GM12878 (cell line): ENCODE data around the gene ELOVL5. TPM values are rescaled to one million over a fixed set of nuclear protein-coding genes. Genes with fewer than 3 reads are reported as not detected.
A peak's percentile ranks its signal among the peaks of the same experiment; 100 is the strongest.

Experiments
- ATAC-seq: fragments of 200-7000 bp; cut with Tn5 transposase; 3 replicates; pipeline ENCODE4 v1.9.1; 2020; ENCODE audit warnings: mild to moderate bottlenecking, moderate library complexity
- BruUV-seq: library from RNA; stranded (reverse); fragments of 400-500 nt; replicated peaks from 2 replicates; lab custom pipeline; 2021; lab: Mats Ljungman, UMichigan
- CTCF ChIA-PET: fragments of 300-600 bp; sonication (Branson Sonifier 250); formaldehyde crosslinking; extraction: SDS; loops from one replicate; lab custom pipeline; 2021; ENCODE audit warnings: inconsistent platforms; lab: Yijun Ruan, JAX
- POLR2A ChIA-PET: fragments of 350-600 bp; formaldehyde crosslinking; extraction: SDS; loops from one replicate; lab custom pipeline; 2021; ENCODE audit warnings: inconsistent platforms; lab: Charles Lee
- RAD21 ChIA-PET: fragments of 300-600 bp; sonication (Branson Sonifier 250); formaldehyde crosslinking; loops from one replicate; lab custom pipeline; 2023; ENCODE audit warnings: antibody characterized with exemption; ENCODE audit not compliant: unreplicated experiment; lab: Charles Lee
- SMC1A ChIA-PET: fragments of 300-600 bp; sonication (Branson Sonifier 250); formaldehyde crosslinking; loops from one replicate; lab custom pipeline; 2023; ENCODE audit not compliant: unreplicated experiment, uncharacterized antibody; lab: Charles Lee
- DNase-seq: peaks from one replicate; pipeline ENCODE4 v3.0.0-alpha.2; 2011; ENCODE audit warnings: low read depth, low spot score
- FAIRE-seq: peaks from 3 replicates; lab custom pipeline; 2011; peaks lifted over from hg19 to GRCh38; lab: Jason Lieb, UNC
- H2AFZ ChIP-seq: 2 replicates; pipeline ENCODE4 v1.6.0; 2011; ENCODE audit warnings: low read depth, low read length, control low read depth; ENCODE audit not compliant: control insufficient read depth
- H3K27ac ChIP-seq: 2 replicates; pipeline ENCODE4 v1.5.1; 2011; ENCODE audit warnings: control low read depth; ENCODE audit not compliant: control insufficient read depth, insufficient read depth
- H3K27me3 ChIP-seq, 2 experiments: replicated peaks in 1 of 2; 2 replicates each; pipeline versions ENCODE4 v1.6.0 to v1.6.1; 2011; ENCODE audit warnings: low read length in 1 of 2; ENCODE audit not compliant: control insufficient read depth in 2 of 2, insufficient read depth in 2 of 2
- H3K36me3 ChIP-seq, 2 experiments: 2 replicates each; pipeline ENCODE4 v1.5.1; 2011; ENCODE audit warnings: low read length in 1 of 2; ENCODE audit not compliant: control insufficient read depth in 2 of 2, insufficient read depth in 2 of 2
- H3K4me1 ChIP-seq: 2 replicates; pipeline ENCODE4 v1.6.1; 2011; ENCODE audit warnings: mild to moderate bottlenecking, low read length, moderate library complexity, mixed read lengths; ENCODE audit not compliant: control insufficient read depth, insufficient read depth
- H3K4me2 ChIP-seq: 2 replicates; pipeline ENCODE4 v1.6.0; 2011; ENCODE audit warnings: control low read depth; ENCODE audit not compliant: control insufficient read depth, insufficient read depth
- H3K4me3 ChIP-seq: fragments of 200-600 bp; sonication (generic); 2 replicates; pipeline ENCODE4 v1.5.1; 2016
- H3K79me2 ChIP-seq: 2 replicates; pipeline ENCODE4 v1.6.0; 2011; ENCODE audit warnings: low read length; ENCODE audit not compliant: control insufficient read depth, insufficient read depth
- H3K9ac ChIP-seq: 2 replicates; pipeline ENCODE4 v1.8.0; 2011; ENCODE audit warnings: low read length, control low read depth, mixed read lengths; ENCODE audit not compliant: control insufficient read depth, insufficient read depth
- H3K9me3 ChIP-seq: replicated peaks from 3 replicates; pipeline ENCODE4 v1.5.1; 2011; ENCODE audit warnings: mild to moderate bottlenecking, low read length; ENCODE audit not compliant: control insufficient read depth, insufficient read depth
- H4K20me1 ChIP-seq: 2 replicates; pipeline ENCODE4 v1.6.0; 2011; ENCODE audit not compliant: control insufficient read depth, insufficient read depth
- ASH2L ChIP-seq: fragments of 300-600, 200-600 bp; sonication (generic); IDR thresholded peaks from 2 replicates; pipeline ENCODE4 v1.6.1; 2017; ENCODE audit warnings: low read depth, mild to moderate bottlenecking, borderline replicate concordance
- CBFB ChIP-seq: IDR thresholded peaks from 2 replicates; pipeline ENCODE4 v1.6.1; 2016; ENCODE audit warnings: antibody characterized with exemption, low read depth
- DPF2 ChIP-seq: fragments of 450-650 bp; IDR thresholded peaks from 2 replicates; pipeline ENCODE4 v1.6.1; 2017; ENCODE audit warnings: mild to moderate bottlenecking
- FOXM1 ChIP-seq: IDR thresholded peaks from 2 replicates; pipeline ENCODE4 v1.6.1; 2012; ENCODE audit warnings: low read depth, mild to moderate bottlenecking, inconsistent platforms, low read length, moderate library complexity
- MYC ChIP-seq: IDR thresholded peaks from 2 replicates; pipeline ENCODE4 v1.6.1; 2011; ENCODE audit warnings: mild to moderate bottlenecking, low read length, moderate library complexity, inconsistent platforms; ENCODE audit not compliant: insufficient read depth, insufficient replicate concordance, insufficient read length, severe bottlenecking
- NR2F1 ChIP-seq: fragments of 450-650 bp; conservative IDR thresholded peaks from 2 replicates; pipeline ENCODE4 v1.6.1; 2017; ENCODE audit warnings: mild to moderate bottlenecking
- RCOR1 ChIP-seq: conservative IDR thresholded peaks from 2 replicates; pipeline ENCODE4 v1.6.1; 2012; ENCODE audit warnings: low read depth, low read length, improper control_type of control experiment
- SRF ChIP-seq, 2 experiments: IDR thresholded peaks; 2 replicates each; pipeline ENCODE4 v1.6.1; 2011; ENCODE audit warnings: low read depth in 2 of 2, low read length in 2 of 2, mild to moderate bottlenecking in 1 of 2, moderate library complexity in 1 of 2
- TARDBP ChIP-seq: IDR thresholded peaks from 2 replicates; pipeline ENCODE4 v1.6.1; 2016; ENCODE audit warnings: borderline replicate concordance
- TCF12 ChIP-seq: IDR thresholded peaks from 2 replicates; pipeline ENCODE4 v1.6.1; 2011; ENCODE audit warnings: low read depth, mild to moderate bottlenecking, low read length
- TCF3 ChIP-seq: IDR thresholded peaks from 2 replicates; pipeline ENCODE4 v1.6.1; 2012; ENCODE audit warnings: low read depth, mild to moderate bottlenecking, low read length, borderline replicate concordance; ENCODE audit not compliant: insufficient read depth
- ZNF24 ChIP-seq: fragments of 450-650 bp; IDR thresholded peaks from 2 replicates; pipeline ENCODE4 v1.6.1; 2017; ENCODE audit warnings: antibody characterized with exemption, mild to moderate bottlenecking
- WGBS: methylation state at CpG from one replicate; pipeline ENCODE4 v1.1.6; 2016; ENCODE audit warnings: low lambda C conversion rate; ENCODE audit not compliant: insufficient replicate concordance, insufficient coverage; ENCODE audit errors: missing lambda C conversion rate; 5-methylcytosine and 5-hydroxymethylcytosine counted together
- in situ Hi-C: fragments of 300-500 bp; cut with MboI; formaldehyde crosslinking; loops from 9 replicates; pipeline ENCODE4 v1.14.3; 2018; ENCODE audit warnings: mixed read lengths
- intact Hi-C: fragments of 100-400 bp; cut with micrococcal nuclease; formaldehyde crosslinking; loops from one replicate; pipeline ENCODE4 v1.14.2; 2022; ENCODE audit not compliant: unreplicated experiment
- polyA plus RNA-seq, 11 experiments: library from polyadenylated mRNA; depleted of rRNA in 4 of 11; unstranded in 6 of 11; stranded (reverse) in 5 of 11; fragments of >200 nt; fragmentation: Nextera tagmentation in 4 of 11; fragmentation: Illumina TruSeq in 1 of 11; extraction: Ambion mirVana in 4 of 11; extraction: Trizol in 1 of 11; gene quantifications; 1 replicate in 1 of 11; 2 replicates in 10 of 11; pipeline versions ENCODE4 v1.2.1 to v1.2.3, GENCODE V29; 2011 to 2016; ENCODE audit warnings: inconsistent platforms in 2 of 11, missing spikeins in 2 of 11, low read depth in 1 of 11
- total RNA-seq, 4 experiments: library from RNA; depleted of rRNA in 3 of 4; stranded (reverse); fragments of >200 nt in 3 of 4; fragmentation: Illumina TruSeq in 1 of 4; extraction: Trizol in 1 of 4; gene quantifications; 2 replicates each; pipeline versions ENCODE4 v1.2.1 to v1.2.3, GENCODE V29; 2013 to 2021
- TF ChIP-seq, protein P1 (sequence below): fragments of 450-650 bp; formaldehyde crosslinking; IDR thresholded peaks from 2 replicates; pipeline ENCODE4 v1.4.0; 2020; ENCODE audit warnings: mild to moderate bottlenecking, moderate library complexity

Gene ELOVL5
- total and polyA plus RNA-seq, 10 of the 15 experiments (the other 5 are each of a cell fraction or from before 2014, with no cell fraction given) = 156 to 241 (median 196) TPM

- TF ChIP-seq NR2F1 (peak; percentile 53; the same call in 1 of the 2 replicates), TCF3 (no peak), RCOR1 (no peak), ASH2L (no peak)
- no peaks in the 10 kb centered on the region for H3K9me3 ChIP-seq
- POLR2A ChIA-PET = interaction anchor here (0.6 to 1.8 kb wide), 8 partner anchors 11 to 167 kb away, joined by 3 to 14 read pairs (median 4); no protein-coding TSS in a partner anchor
- H2AFZ ChIP-seq = no peak overlapping the region
- FAIRE-seq (no peak), DNase-seq (no peak), ATAC-seq (0 out of 3 replicates have a peak, but pooled peaks have one; percentile 7)
- RAD21 ChIA-PET = interaction anchor here (1.0 to 2.2 kb wide), 5 partner anchors 8 to 95 kb away, joined by 3 to 9 read pairs (median 4); no protein-coding TSS in a partner anchor
- peaks cover 4% of the 10 kb centered on the region; the same call in 1 of the 2 replicates for H3K4me1 ChIP-seq
- intact Hi-C loops = no loop called here
- no peak overlapping the region for H3K27ac ChIP-seq
- in situ Hi-C loops = no loop called here
- BruUV-seq = no TSS peak
- SMC1A ChIA-PET = interaction anchor here (0.7 to 2.1 kb wide), 12 partner anchors 8 to 66 kb away, joined by 3 to 6 read pairs (median 5); no protein-coding TSS in a partner anchor
- H3K9ac ChIP-seq = no peak overlapping the region
- H4K20me1 ChIP-seq = no peaks in the 10 kb centered on the region
- no peak overlapping the region for H3K4me3 ChIP-seq
- peaks cover 0 to 6% of the 10 kb centered on the region in 2 experiments; a peak in 3 of 4 replicates for H3K36me3 ChIP-seq
- H3K27me3 ChIP-seq = no peaks in the 10 kb centered on the region
- H3K4me2 ChIP-seq = no peak overlapping the region
- CTCF ChIA-PET = interaction anchor here (0.8 to 2.2 kb wide), 4 partner anchors 13 to 121 kb away, joined by 3 to 8 read pairs (median 6); no protein-coding TSS in a partner anchor
- H3K79me2 ChIP-seq = peaks cover 52% of the 10 kb centered on the region
Measured at GRCh38 chr6:53316142-53316541, 32.6 kb downstream of the ELOVL5 start.

DNA sequence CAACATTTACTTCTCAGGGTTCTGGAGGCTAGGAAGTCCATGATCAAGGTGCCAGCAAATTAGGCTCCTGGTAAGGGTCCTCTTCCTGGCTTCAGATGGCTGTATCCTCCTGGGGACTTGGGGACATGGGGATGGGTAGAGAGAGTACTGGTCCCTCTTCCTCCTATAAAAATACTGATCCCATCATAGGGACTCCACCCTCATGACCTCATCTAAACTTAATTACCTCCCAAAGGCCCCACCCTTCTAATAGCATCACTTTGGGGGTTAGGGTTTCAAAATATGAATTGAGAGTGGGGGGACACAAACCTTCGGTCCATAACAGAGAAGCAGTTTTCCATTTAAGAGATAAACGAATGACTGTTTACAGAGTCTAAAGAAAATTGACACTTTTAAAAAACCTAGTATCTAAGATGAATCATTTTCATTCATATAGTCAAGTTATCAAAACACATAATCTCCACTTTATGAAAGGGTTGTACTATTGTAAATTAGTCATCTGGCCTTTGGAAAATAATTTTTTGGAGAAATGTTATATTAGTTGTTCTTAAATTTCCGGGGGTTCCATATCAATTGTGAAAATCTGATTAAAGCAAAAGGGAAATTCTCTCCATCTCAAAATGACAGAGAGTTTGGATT, 33.5 kb downstream of the ELOVL5 start:
- H3K9me3 ChIP-seq = no peaks in the 10 kb centered on the region
- RAD21 ChIA-PET = interaction anchor here (0.9 to 2.2 kb wide), 8 partner anchors 20 to 96 kb away, joined by 3 to 9 read pairs (median 5); no protein-coding TSS in a partner anchor
- POLR2A ChIA-PET = interaction anchor here (1.0 to 1.8 kb wide), 5 partner anchors 22 to 32 kb away, joined by 3 to 14 read pairs (median 5); no protein-coding TSS in a partner anchor
- DNase-seq = no peak
- H3K4me2 ChIP-seq = no peak overlapping the region
- peaks cover 0 to 2% of the 10 kb centered on the region in 2 experiments; a peak in 3 of 4 replicates for H3K36me3 ChIP-seq
- FAIRE-seq = no peak
- CTCF ChIA-PET = interaction anchor here (0.8 to 2.2 kb wide), 6 partner anchors 9 to 122 kb away, joined by 3 to 8 read pairs (median 4); no protein-coding TSS in a partner anchor
- ATAC-seq = no peak
- H3K4me3 ChIP-seq = no peak overlapping the region
- intact Hi-C loops (no loop called here), in situ Hi-C loops (no loop called here)
- H4K20me1 ChIP-seq = no peaks in the 10 kb centered on the region
- 67% methylated on average over 3 of the region's 3 CpGs for WGBS
- peaks cover 57% of the 10 kb centered on the region for H3K79me2 ChIP-seq
- H3K27ac ChIP-seq = no peak overlapping the region
- SMC1A ChIA-PET = interaction anchor here (0.6 to 9.2 kb wide), 13 partner anchors 9 to 127 kb away, joined by 3 to 135 read pairs (median 6); no protein-coding TSS in a partner anchor
- H3K4me1 ChIP-seq = peaks cover 13% of the 10 kb centered on the region
- H2AFZ ChIP-seq = no peak overlapping the region
- H3K27me3 ChIP-seq = no peaks in the 10 kb centered on the region
- H3K9ac ChIP-seq = no peak overlapping the region
- BruUV-seq = no TSS peak
- TF ChIP-seq SRF (IDR thresholded peaks at IDR 0.05; ENCODE audit: low read depth in 2 of 2, low read length in 2 of 2) = no peak
- TF ChIP-seq, protein P1, sequence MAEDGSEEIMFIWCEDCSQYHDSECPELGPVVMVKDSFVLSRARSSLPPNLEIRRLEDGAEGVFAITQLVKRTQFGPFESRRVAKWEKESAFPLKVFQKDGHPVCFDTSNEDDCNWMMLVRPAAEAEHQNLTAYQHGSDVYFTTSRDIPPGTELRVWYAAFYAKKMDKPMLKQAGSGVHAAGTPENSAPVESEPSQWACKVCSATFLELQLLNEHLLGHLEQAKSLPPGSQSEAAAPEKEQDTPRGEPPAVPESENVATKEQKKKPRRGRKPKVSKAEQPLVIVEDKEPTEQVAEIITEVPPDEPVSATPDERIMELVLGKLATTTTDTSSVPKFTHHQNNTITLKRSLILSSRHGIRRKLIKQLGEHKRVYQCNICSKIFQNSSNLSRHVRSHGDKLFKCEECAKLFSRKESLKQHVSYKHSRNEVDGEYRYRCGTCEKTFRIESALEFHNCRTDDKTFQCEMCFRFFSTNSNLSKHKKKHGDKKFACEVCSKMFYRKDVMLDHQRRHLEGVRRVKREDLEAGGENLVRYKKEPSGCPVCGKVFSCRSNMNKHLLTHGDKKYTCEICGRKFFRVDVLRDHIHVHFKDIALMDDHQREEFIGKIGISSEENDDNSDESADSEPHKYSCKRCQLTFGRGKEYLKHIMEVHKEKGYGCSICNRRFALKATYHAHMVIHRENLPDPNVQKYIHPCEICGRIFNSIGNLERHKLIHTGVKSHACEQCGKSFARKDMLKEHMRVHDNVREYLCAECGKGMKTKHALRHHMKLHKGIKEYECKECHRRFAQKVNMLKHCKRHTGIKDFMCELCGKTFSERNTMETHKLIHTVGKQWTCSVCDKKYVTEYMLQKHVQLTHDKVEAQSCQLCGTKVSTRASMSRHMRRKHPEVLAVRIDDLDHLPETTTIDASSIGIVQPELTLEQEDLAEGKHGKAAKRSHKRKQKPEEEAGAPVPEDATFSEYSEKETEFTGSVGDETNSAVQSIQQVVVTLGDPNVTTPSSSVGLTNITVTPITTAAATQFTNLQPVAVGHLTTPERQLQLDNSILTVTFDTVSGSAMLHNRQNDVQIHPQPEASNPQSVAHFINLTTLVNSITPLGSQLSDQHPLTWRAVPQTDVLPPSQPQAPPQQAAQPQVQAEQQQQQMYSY = no peak
- TF ChIP-seq FOXM1 = no peak
- no peak for TF ChIP-seq ZNF24
- no peak for TF ChIP-seq TCF12
- no peak for TF ChIP-seq MYC
- TF ChIP-seq DPF2 = no peak
- TF ChIP-seq CBFB = no peak
- TF ChIP-seq TARDBP = no peak
